K562 (cell line): ENCODE results near the gene FANCI. TPM values are rescaled to one million over a fixed set of nuclear protein-coding genes. Genes with fewer than 3 reads are reported as not detected.

ENCODE experiments used
- ARID1B ChIP-seq: fragments of 450-650 bp; IDR thresholded peaks from 2 replicates; pipeline ENCODE4 v1.6.1; 2016; ENCODE audit warnings: antibody characterized with exemption, mild to moderate bottlenecking, inconsistent platforms
- ATF4 ChIP-seq: fragments of 450-650 bp; formaldehyde crosslinking; IDR thresholded peaks from 2 replicates; pipeline ENCODE4 v1.4.0; 2022; ENCODE audit warnings: mild to moderate bottlenecking, moderate library complexity
- CAMTA2 ChIP-seq: fragments of 250-450 bp; sonication (Bioruptor Pico); conservative IDR thresholded peaks from 2 replicates; pipeline ENCODE4 v1.5.1; 2022
- CBX2 ChIP-seq: fragments of 200-600 bp; sonication (generic); IDR thresholded peaks from one replicate; pipeline ENCODE4 v1.6.1; 2012; ENCODE audit warnings: mild to moderate bottlenecking, low read length, inconsistent platforms; ENCODE audit not compliant: insufficient read depth, poor library complexity, severe bottlenecking
- CC2D1A ChIP-seq: fragments of 450-650 bp; IDR thresholded peaks from 2 replicates; pipeline ENCODE4 v1.6.1; 2017; ENCODE audit warnings: mild to moderate bottlenecking
- CEBPB ChIP-seq: fragments of 450-650 bp; IDR thresholded peaks from 2 replicates; pipeline ENCODE4 v1.6.1; 2016; ENCODE audit warnings: missing genetic modification characterization, missing compliant biosample characterization
- ETS2 ChIP-seq: IDR thresholded peaks from 2 replicates; pipeline ENCODE4 v1.6.1; 2016; ENCODE audit warnings: borderline replicate concordance, missing genetic modification characterization, mild to moderate bottlenecking, moderate library complexity, missing compliant biosample characterization; ENCODE audit not compliant: poor library complexity, severe bottlenecking
- FOXA1 ChIP-seq: fragments of 450-650 bp; IDR thresholded peaks from 2 replicates; pipeline ENCODE4 v1.6.1; 2016; ENCODE audit warnings: mild to moderate bottlenecking, borderline replicate concordance
- HES1 ChIP-seq: fragments of 450-650 bp; IDR thresholded peaks from 2 replicates; pipeline ENCODE4 v1.6.1; 2016; ENCODE audit warnings: low read depth, mild to moderate bottlenecking, moderate library complexity
- KHSRP ChIP-seq: fragments of 450-650 bp; IDR thresholded peaks from 2 replicates; pipeline ENCODE4 v1.6.1; 2017
- RHOXF2B ChIP-seq: fragments of 250-450 bp; sonication (Bioruptor Pico); conservative IDR thresholded peaks from 2 replicates; pipeline ENCODE4 v1.5.1; 2021
- SOX6 ChIP-seq: fragments of 450-650 bp; IDR thresholded peaks from 2 replicates; pipeline ENCODE4 v1.6.1; 2014; ENCODE audit warnings: mild to moderate bottlenecking
- TCF7L2 ChIP-seq: fragments of 150-350 bp; IDR thresholded peaks from 2 replicates; pipeline ENCODE4 v1.6.1; 2016; ENCODE audit warnings: low read depth, mild to moderate bottlenecking, low read length, moderate library complexity
- TRIM24 ChIP-seq, 2 experiments: fragments of 450-650 bp; IDR thresholded peaks; 2 replicates each; pipeline ENCODE4 v1.6.1; 2016
- YBX1 ChIP-seq: fragments of 450-650 bp; IDR thresholded peaks from 2 replicates; pipeline ENCODE4 v1.7.1; 2016; ENCODE audit warnings: mild to moderate bottlenecking
- ZBTB17 ChIP-seq: fragments of 450-650 bp; formaldehyde crosslinking; IDR thresholded peaks from 2 replicates; pipeline ENCODE4 v1.4.0; 2020; ENCODE audit warnings: mild to moderate bottlenecking
- ZNF174 ChIP-seq: fragments of 250-450 bp; sonication (Bioruptor Pico); IDR thresholded peaks from 2 replicates; pipeline ENCODE4 v1.4.0; 2020; ENCODE audit warnings: mild to moderate bottlenecking
- polyA plus RNA-seq, 8 experiments: library from polyadenylated mRNA; depleted of rRNA in 4 of 8; stranded (reverse) in 5 of 8; unstranded in 3 of 8; fragments of >200 nt; fragmentation: Nextera tagmentation in 2 of 8; fragmentation: Illumina TruSeq in 1 of 8; extraction: Ambion mirVana in 2 of 8; extraction: Trizol in 1 of 8; gene quantifications; 2 replicates each; pipeline versions ENCODE4 v1.2.1 to v1.2.3, GENCODE V29; 2011 to 2014; ENCODE audit warnings: inconsistent platforms in 1 of 8, missing spikeins in 1 of 8
- total RNA-seq, 7 experiments: library from RNA; depleted of rRNA in 6 of 7; stranded (reverse); fragments of >200 nt in 6 of 7; fragmentation: Illumina TruSeq in 2 of 7; extraction: Trizol in 2 of 7; gene quantifications; 2 replicates each; pipeline versions ENCODE4 v1.2.1 to v1.2.3, GENCODE V29; 2011 to 2021; ENCODE audit warnings: low replicate concordance in 1 of 7
- TF ChIP-seq, protein P1 (sequence below): fragments of 250-450 bp; sonication (Bioruptor Pico); IDR thresholded peaks from 2 replicates; pipeline ENCODE4 v1.4.0; 2020; ENCODE audit warnings: mild to moderate bottlenecking, moderate library complexity
- TF ChIP-seq, protein P2 (sequence below): fragments of 200-800 bp; sonication (Bioruptor generic); IDR thresholded peaks from 2 replicates; pipeline ENCODE4 v1.6.1; 2017; ENCODE audit warnings: missing genetic modification characterization, missing compliant biosample characterization
- TF ChIP-seq, protein P3 (sequence below), 2 experiments: IDR thresholded peaks; 2 replicates each; pipeline ENCODE4 v1.6.1; 2012; ENCODE audit warnings: improper control_type of control experiment in 2 of 2, low read depth in 2 of 2, low read length in 2 of 2, borderline replicate concordance in 1 of 2

Gene FANCI
- total and polyA plus RNA-seq, 9 of the 15 experiments (the other 6 are each of a cell fraction or from before 2014, with no cell fraction given) = 72.1 to 165 (median 131) TPM

- TF ChIP-seq ATF4 (no peak), CBX2 (no peak), SOX6 (peak; percentile 64), ZBTB17 (CRISPR knock-in tag) (peak; percentile 45; the same call in 1 of the 2 replicates), ARID1B (peak; percentile 28; the same call in 1 of the 2 replicates), TRIM24 (IDR thresholded peaks at IDR 0.05) (peak in 1 of 2 experiments; percentile 83; a peak in 2 of 4 replicates), CC2D1A (no peak), KHSRP (no peak), FOXA1 (no peak), TCF7L2 (peak; percentile 100), RHOXF2B (CRISPR knock-in tag) (no peak), CAMTA2 (CRISPR knock-in tag) (no peak), YBX1 (no peak), HES1 (peak; percentile 35; the same call in 1 of the 2 replicates), ZNF174 (no peak), ETS2 (tag) (no peak), CEBPB (tag) (peak; percentile 85)
- TF ChIP-seq, protein P1, sequence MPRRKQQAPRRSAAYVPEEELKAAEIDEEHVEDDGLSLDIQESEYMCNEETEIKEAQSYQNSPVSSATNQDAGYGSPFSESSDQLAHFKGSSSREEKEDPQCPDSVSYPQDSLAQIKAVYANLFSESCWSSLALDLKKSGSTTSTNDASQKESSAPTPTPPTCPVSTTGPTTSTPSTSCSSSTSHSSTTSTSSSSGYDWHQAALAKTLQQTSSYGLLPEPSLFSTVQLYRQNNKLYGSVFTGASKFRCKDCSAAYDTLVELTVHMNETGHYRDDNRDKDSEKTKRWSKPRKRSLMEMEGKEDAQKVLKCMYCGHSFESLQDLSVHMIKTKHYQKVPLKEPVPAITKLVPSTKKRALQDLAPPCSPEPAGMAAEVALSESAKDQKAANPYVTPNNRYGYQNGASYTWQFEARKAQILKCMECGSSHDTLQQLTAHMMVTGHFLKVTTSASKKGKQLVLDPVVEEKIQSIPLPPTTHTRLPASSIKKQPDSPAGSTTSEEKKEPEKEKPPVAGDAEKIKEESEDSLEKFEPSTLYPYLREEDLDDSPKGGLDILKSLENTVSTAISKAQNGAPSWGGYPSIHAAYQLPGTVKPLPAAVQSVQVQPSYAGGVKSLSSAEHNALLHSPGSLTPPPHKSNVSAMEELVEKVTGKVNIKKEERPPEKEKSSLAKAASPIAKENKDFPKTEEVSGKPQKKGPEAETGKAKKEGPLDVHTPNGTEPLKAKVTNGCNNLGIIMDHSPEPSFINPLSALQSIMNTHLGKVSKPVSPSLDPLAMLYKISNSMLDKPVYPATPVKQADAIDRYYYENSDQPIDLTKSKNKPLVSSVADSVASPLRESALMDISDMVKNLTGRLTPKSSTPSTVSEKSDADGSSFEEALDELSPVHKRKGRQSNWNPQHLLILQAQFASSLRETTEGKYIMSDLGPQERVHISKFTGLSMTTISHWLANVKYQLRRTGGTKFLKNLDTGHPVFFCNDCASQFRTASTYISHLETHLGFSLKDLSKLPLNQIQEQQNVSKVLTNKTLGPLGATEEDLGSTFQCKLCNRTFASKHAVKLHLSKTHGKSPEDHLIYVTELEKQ (CRISPR knock-in tag) = no peak
- TF ChIP-seq, protein P2, sequence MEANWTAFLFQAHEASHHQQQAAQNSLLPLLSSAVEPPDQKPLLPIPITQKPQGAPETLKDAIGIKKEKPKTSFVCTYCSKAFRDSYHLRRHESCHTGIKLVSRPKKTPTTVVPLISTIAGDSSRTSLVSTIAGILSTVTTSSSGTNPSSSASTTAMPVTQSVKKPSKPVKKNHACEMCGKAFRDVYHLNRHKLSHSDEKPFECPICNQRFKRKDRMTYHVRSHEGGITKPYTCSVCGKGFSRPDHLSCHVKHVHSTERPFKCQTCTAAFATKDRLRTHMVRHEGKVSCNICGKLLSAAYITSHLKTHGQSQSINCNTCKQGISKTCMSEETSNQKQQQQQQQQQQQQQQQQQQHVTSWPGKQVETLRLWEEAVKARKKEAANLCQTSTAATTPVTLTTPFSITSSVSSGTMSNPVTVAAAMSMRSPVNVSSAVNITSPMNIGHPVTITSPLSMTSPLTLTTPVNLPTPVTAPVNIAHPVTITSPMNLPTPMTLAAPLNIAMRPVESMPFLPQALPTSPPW (CRISPR knock-in tag) = peak; percentile 90; the same call in 1 of the 2 replicates
- TF ChIP-seq, protein P3, sequence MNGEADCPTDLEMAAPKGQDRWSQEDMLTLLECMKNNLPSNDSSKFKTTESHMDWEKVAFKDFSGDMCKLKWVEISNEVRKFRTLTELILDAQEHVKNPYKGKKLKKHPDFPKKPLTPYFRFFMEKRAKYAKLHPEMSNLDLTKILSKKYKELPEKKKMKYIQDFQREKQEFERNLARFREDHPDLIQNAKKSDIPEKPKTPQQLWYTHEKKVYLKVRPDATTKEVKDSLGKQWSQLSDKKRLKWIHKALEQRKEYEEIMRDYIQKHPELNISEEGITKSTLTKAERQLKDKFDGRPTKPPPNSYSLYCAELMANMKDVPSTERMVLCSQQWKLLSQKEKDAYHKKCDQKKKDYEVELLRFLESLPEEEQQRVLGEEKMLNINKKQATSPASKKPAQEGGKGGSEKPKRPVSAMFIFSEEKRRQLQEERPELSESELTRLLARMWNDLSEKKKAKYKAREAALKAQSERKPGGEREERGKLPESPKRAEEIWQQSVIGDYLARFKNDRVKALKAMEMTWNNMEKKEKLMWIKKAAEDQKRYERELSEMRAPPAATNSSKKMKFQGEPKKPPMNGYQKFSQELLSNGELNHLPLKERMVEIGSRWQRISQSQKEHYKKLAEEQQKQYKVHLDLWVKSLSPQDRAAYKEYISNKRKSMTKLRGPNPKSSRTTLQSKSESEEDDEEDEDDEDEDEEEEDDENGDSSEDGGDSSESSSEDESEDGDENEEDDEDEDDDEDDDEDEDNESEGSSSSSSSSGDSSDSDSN (IDR thresholded peaks at IDR 0.05; ENCODE audit: borderline replicate concordance in 1 of 2, low read depth in 2 of 2, low read length in 2 of 2) = peak; percentile 99
Observed at GRCh38 chr15:89334510-89335297, 90.9 kb downstream of the FANCI start, which contains the start of gene POLG (continued).
